Heart right ventricle (tissue), 16 donors: ENCODE results near the gene MS4A10. TPM values are rescaled to one million over a fixed set of nuclear protein-coding genes. Genes with fewer than 3 reads are reported as not detected.

Experiments used
- ATAC-seq, 8 donors: fragments of 200-7000 bp; cut with Tn5 transposase; one replicate each; pipeline ENCODE4 v1.9.1; 2020; ENCODE audit warnings: mild to moderate bottlenecking in 8 of 8, moderate library complexity in 8 of 8, moderate number of reproducible peaks in 1 of 8
- DNase-seq, 2 donors: peaks; one replicate each; pipeline ENCODE4 v3.0.0-alpha.2; 2020
- H3K27ac ChIP-seq, 10 donors: fragments of 200-600 bp; sonication (generic) in 2 of 10; one replicate each; pipeline versions ENCODE4 v1.5.0 to v1.8.0; 2020 to 2022; ENCODE audit warnings: mild to moderate bottlenecking in 3 of 10
- H3K27me3 ChIP-seq, 7 donors: fragments of 200-600 bp; one replicate each; pipeline ENCODE4 v1.8.0; 2021 to 2022; ENCODE audit warnings: mild to moderate bottlenecking in 2 of 7
- H3K36me3 ChIP-seq, 9 donors: fragments of 200-600 bp; sonication (generic) in 1 of 9; one replicate each; pipeline versions ENCODE4 v1.5.0 to v1.8.0; 2020 to 2022; ENCODE audit warnings: mild to moderate bottlenecking in 2 of 9
- H3K4me1 ChIP-seq, 9 donors: fragments of 200-600 bp; sonication (generic) in 1 of 9; one replicate each; pipeline versions ENCODE4 v1.5.0 to v1.8.0; 2020 to 2022; ENCODE audit warnings: mild to moderate bottlenecking in 4 of 9
- H3K4me3 ChIP-seq, 10 donors: fragments of 200-600 bp; sonication (generic) in 2 of 10; one replicate each; pipeline versions ENCODE4 v1.5.0 to v1.8.0; 2020 to 2022; ENCODE audit warnings: mild to moderate bottlenecking in 7 of 10, moderate library complexity in 2 of 10
- H3K9me3 ChIP-seq, 11 donors: fragments of 200-600 bp in 10 of 11; sonication (generic) in 2 of 11; one replicate each; pipeline versions ENCODE4 v1.5.0 to v1.8.0; 2013 to 2022; ENCODE audit warnings: mild to moderate bottlenecking in 2 of 11, control low read depth in 1 of 11, moderate library complexity in 1 of 11
- CTCF ChIP-seq, 9 donors: fragments of 200-600 bp; sonication (generic) in 2 of 9; IDR thresholded peaks; one replicate each; pipeline versions ENCODE4 v1.5.0 to v1.8.0; 2021 to 2022; ENCODE audit warnings: antibody characterized with exemption in 9 of 9, mild to moderate bottlenecking in 5 of 9, moderate library complexity in 1 of 9
- WGBS, 2 donors: extraction: QIAGEN DNeasy Blood & Tissue Kit; methylation state at CpG; one replicate each; pipeline ENCODE4 v1.1.7; 2013; ENCODE audit warnings: inconsistent platforms in 1 of 2; 5-methylcytosine and 5-hydroxymethylcytosine counted together
- intact Hi-C, 10 donors: fragments of 100-400 bp; cut with DNase I; formaldehyde crosslinking; loops; one replicate each; pipeline versions ENCODE4 v1.11.1 to v1.14.2; 2022
- polyA plus RNA-seq, 2 donors: library from polyadenylated mRNA; stranded (reverse); fragments of 200-250 nt; gene quantifications; one replicate each; pipeline ENCODE4 v1.2.3, GENCODE V29; 2013
- total RNA-seq, 10 donors: library from RNA; stranded (reverse); fragmentation: NEBNext Ultra II Directional in 3 of 10; extraction: Animal tissue kit (Norgen Biotek cat#: 25700) in 3 of 10; gene quantifications; one replicate each; pipeline versions ENCODE4 v1.2.1 to v1.2.4, GENCODE V29; 2021 to 2023
- donor health status: Arrhythmogenic right ventricular cardiomyopathy.
- donor health status: ischemic (EF 13 %, LVEDD 7.1; RV severe dilation, severe dysfunction).
- donor health status: healthy with polysubstance abuse.
- donor health status: DM: no; HTN: yes; CAD: no.
- donor health status: DM: no; HTN: no; CAD: no.
- donor health status: ischemic (EF 25% LVEDD 6.9; RV normal size, moderate dysfunction).
- donor health status: ischemic (EF 25% LVEDD 5.7; RV mildly dilated, moderate dysfunction).
- donor health status: healthy.
- donor health status: DM: yes; HTN: yes; CAD: no.
- donor health status: Ischemic cardiomyopathy.
- donor health status: ischemic (EF 35%, LVEDD 5.7; RV mildly dilated, moderate dysfunction).
- donor health status: nonischemic (EF 11% LVEDD 7.7; RV severe dilation, severe dysfunction).
- donor health status: DM: yes; HTN: yes; CAD: no.
- donor health status: PGD.
- donor health status: ischemic (EF 29% LVEDD 5.4; RV normal size, mild dysfunction).
- donor health status: nonischemic (EF 23%, LVEDD 6.1; RV moderate dilation, normal function).

MS4A10 gene
- total and polyA plus RNA-seq, 12 donors, result not detected

GRCh38 chr11:60797846-60798630, 12.9 kb downstream of the MS4A10 start:
- no peak overlapping the region for H3K27ac ChIP-seq
- no peak for DNase-seq
- peaks cover 0 to 3% (median 0%) of the 10 kb centered on the region in 11 donors for H3K9me3 ChIP-seq
- no peak for TF ChIP-seq CTCF (IDR thresholded peaks at IDR 0.05)
- 84 to 88% methylated on average over 17 of the region's 17 CpGs for WGBS, 2 donors
- no peak overlapping the region for H3K4me3 ChIP-seq
- intact Hi-C loops, result no loop called here
- ATAC-seq, result no peak
- no peaks in the 10 kb centered on the region for H3K36me3 ChIP-seq
- H3K4me1 ChIP-seq, result no peaks in the 10 kb centered on the region
- peaks cover 0 to 14% (median 7%) of the 10 kb centered on the region in 7 donors for H3K27me3 ChIP-seq

GRCh38 chr11:60798631-60799030, 13.5 kb downstream of the MS4A10 start:
- no peaks in the 10 kb centered on the region for H3K4me1 ChIP-seq
- H3K27me3 ChIP-seq, result peaks cover 0 to 12% (median 7%) of the 10 kb centered on the region in 7 donors
- no peaks in the 10 kb centered on the region for H3K36me3 ChIP-seq
- peak in 1 of 8 donors; percentile 26 for ATAC-seq
- WGBS, 2 donors, result 84 to 94% methylated on average over 3 of the region's 3 CpGs
- no peak for DNase-seq
- no peak for TF ChIP-seq CTCF (IDR thresholded peaks at IDR 0.05)
- H3K4me3 ChIP-seq, result no peak overlapping the region
- H3K9me3 ChIP-seq, result peaks cover 0 to 3% (median 0%) of the 10 kb centered on the region in 11 donors
- H3K27ac ChIP-seq, result no peak overlapping the region
- intact Hi-C loops, result no loop called here

- Histone ChIP-seq H3K4me1 (no peaks in the 10 kb centered on the region), H3K9me3 (peaks cover 0 to 3% (median 0%) of the 10 kb centered on the region in 11 donors), H3K4me3 (no peak overlapping the region), H3K27me3 (peaks cover 0 to 17% (median 7%) of the 10 kb centered on the region in 7 donors), H3K27ac (no peak overlapping the region), H3K36me3 (no peaks in the 10 kb centered on the region)
- WGBS, 2 donors, result 92 to 93% methylated on average over 10 of the region's 10 CpGs
- ATAC-seq, result no peak
- TF ChIP-seq CTCF (IDR thresholded peaks at IDR 0.05), result no peak
- intact Hi-C loops, result no loop called here
- no peak for DNase-seq
Measured at GRCh38 chr11:60801194-60801593, 16.1 kb downstream of the MS4A10 start.

- Histone ChIP-seq H3K4me3 (no peak overlapping the region), H3K27ac (no peak overlapping the region), H3K9me3 (no peaks in the 10 kb centered on the region), H3K27me3 (peaks cover 0 to 17% (median 5%) of the 10 kb centered on the region in 7 donors), H3K4me1 (no peaks in the 10 kb centered on the region), H3K36me3 (no peaks in the 10 kb centered on the region)
- ATAC-seq, result no peak
- WGBS, 2 donors, result 73 to 76% methylated on average over 7 of the region's 7 CpGs
- intact Hi-C loops, result no loop called here
- TF ChIP-seq CTCF (IDR thresholded peaks at IDR 0.05), result no peak
- DNase-seq, result no peak
Measured at GRCh38 chr11:60803273-60803936, 18.3 kb downstream of the MS4A10 start.
